A549 (cell line): ENCODE measurements around the gene EFCAB5. TPM values are rescaled to one million over a fixed set of nuclear protein-coding genes. Genes with fewer than 3 reads are reported as not detected.

Source experiments
- ATAC-seq, 2 experiments: fragments of 200-7000 bp in 1 of 2; fragments of >200 bp in 1 of 2; cut with Nextera tagmentation in 1 of 2; cut with Tn5 transposase in 1 of 2; 3 replicates each; pipeline versions ENCODE4 v1.8.0 to v1.9.1; 2018 to 2020; ENCODE audit warnings: mild to moderate bottlenecking in 1 of 2, moderate library complexity in 1 of 2
- CTCF ChIA-PET: fragments of 300-600 bp; sonication (Branson Sonifier 250); formaldehyde crosslinking; extraction: SDS; loops from one replicate; lab custom pipeline; 2021; ENCODE audit warnings: antibody characterized with exemption, inconsistent platforms; lab: Yijun Ruan, JAX
- POLR2A ChIA-PET: fragments of 350-600 bp; formaldehyde crosslinking; extraction: SDS; loops from one replicate; lab custom pipeline; 2021; ENCODE audit warnings: antibody characterized with exemption, inconsistent platforms; lab: Yijun Ruan, JAX
- DNase-seq, 2 experiments: peaks; one replicate each; pipeline versions ENCODE4 v3.0.0 to v3.0.0-alpha.2; 2011 to 2016; ENCODE audit warnings: low read depth in 1 of 2, low spot score in 1 of 2
- FAIRE-seq: peaks from 2 replicates; lab custom pipeline; 2011; peaks lifted over from hg19 to GRCh38; lab: Jason Lieb, UNC
- H3K27ac ChIP-seq, 2 experiments: fragments of >200 bp; sonication (Bioruptor Twin); formaldehyde crosslinking; 3 replicates each; pipeline ENCODE4 v1.5.1; 2016 to 2017
- H3K4me1 ChIP-seq: fragments of >200 bp; sonication (Bioruptor Twin); formaldehyde crosslinking; 3 replicates; pipeline ENCODE4 v1.6.1; 2016
- H3K4me2 ChIP-seq: fragments of >200 bp; sonication (Bioruptor Twin); formaldehyde crosslinking; 3 replicates; pipeline ENCODE4 v1.6.1; 2016
- H3K4me3 ChIP-seq: fragments of >200 bp; sonication (Bioruptor Twin); formaldehyde crosslinking; 3 replicates; pipeline ENCODE4 v1.5.1; 2016
- H3K9me3 ChIP-seq: fragments of >200 bp; sonication (Bioruptor Twin); formaldehyde crosslinking; 3 replicates; pipeline ENCODE4 v1.6.1; 2016
- CBX2 ChIP-seq: fragments of 200-600 bp; sonication (generic); IDR thresholded peaks from 2 replicates; pipeline ENCODE4 v1.6.1; 2016; ENCODE audit warnings: low read depth, mild to moderate bottlenecking, borderline replicate concordance
- CHD4 ChIP-seq: fragments of 200-600 bp; sonication (generic); IDR thresholded peaks from 2 replicates; pipeline ENCODE4 v1.6.1; 2016; ENCODE audit warnings: antibody characterized with exemption, mild to moderate bottlenecking, borderline replicate concordance
- EHMT2 ChIP-seq: fragments of 200-600 bp; sonication (generic); IDR thresholded peaks from 2 replicates; pipeline ENCODE4 v1.6.1; 2016; ENCODE audit warnings: antibody characterized with exemption, low read depth, mild to moderate bottlenecking, moderate library complexity
- EP300 ChIP-seq, 2 experiments: fragments of >200 bp; sonication (Bioruptor Twin); formaldehyde crosslinking; IDR thresholded peaks; 2 replicates in 1 of 2; 3 replicates in 1 of 2; pipeline ENCODE4 v1.6.1; 2016 to 2017
- FOSB ChIP-seq: fragments of 250-450 bp; sonication (Bioruptor Pico); IDR thresholded peaks from 2 replicates; pipeline ENCODE4 v1.5.0; 2020; ENCODE audit warnings: mild to moderate bottlenecking, moderate library complexity
- FOXS1 ChIP-seq: fragments of 250-450 bp; sonication (Bioruptor Pico); IDR thresholded peaks from 2 replicates; pipeline ENCODE4 v1.5.0; 2020; ENCODE audit warnings: mild to moderate bottlenecking, moderate library complexity
- GATA3 ChIP-seq: IDR thresholded peaks from 2 replicates; pipeline ENCODE4 v1.6.1; 2012; ENCODE audit warnings: borderline replicate concordance
- HEYL ChIP-seq: fragments of 250-450 bp; sonication (Bioruptor Pico); IDR thresholded peaks from 2 replicates; pipeline ENCODE4 v1.8.0; 2021; ENCODE audit warnings: mild to moderate bottlenecking, moderate library complexity
- JUNB ChIP-seq: fragments of >200 bp; sonication (Bioruptor Twin); formaldehyde crosslinking; IDR thresholded peaks from 2 replicates; pipeline ENCODE4 v1.6.1; 2016
- KDM1A ChIP-seq: fragments of 200-600 bp; sonication (generic); IDR thresholded peaks from 2 replicates; pipeline ENCODE4 v1.6.1; 2016; ENCODE audit warnings: low read depth, mild to moderate bottlenecking
- NFE2L2 ChIP-seq: fragments of 150-350 bp; conservative IDR thresholded peaks from 2 replicates; pipeline ENCODE4 v1.6.1; 2014; ENCODE audit warnings: low read length
- RAD21 ChIP-seq, 2 experiments: fragments of >200 bp in 1 of 2; sonication (Bioruptor Twin) in 1 of 2; formaldehyde crosslinking in 1 of 2; IDR thresholded peaks in 1 of 2; conservative IDR thresholded peaks in 1 of 2; 2 replicates in 1 of 2; 3 replicates in 1 of 2; pipeline ENCODE4 v1.6.1; 2012 to 2018; ENCODE audit warnings: inconsistent platforms in 1 of 2
- SMC3 ChIP-seq: fragments of >200 bp; sonication (Bioruptor Twin); formaldehyde crosslinking; IDR thresholded peaks from 3 replicates; pipeline ENCODE4 v1.6.1; 2018; ENCODE audit warnings: inconsistent platforms
- SREBF2 ChIP-seq: fragments of 450-650 bp; IDR thresholded peaks from 2 replicates; pipeline ENCODE4 v1.6.1; 2014; ENCODE audit warnings: mild to moderate bottlenecking, moderate library complexity
- TP53 ChIP-seq: fragments of 250-450 bp; sonication (Bioruptor Pico); IDR thresholded peaks from 2 replicates; pipeline ENCODE4 v1.5.0; 2021; ENCODE audit warnings: mild to moderate bottlenecking, moderate library complexity
- ZFP36 ChIP-seq: fragments of 450-650 bp; IDR thresholded peaks from 2 replicates; pipeline ENCODE4 v1.6.1; 2014; ENCODE audit warnings: borderline replicate concordance; ENCODE audit not compliant: partially characterized antibody
- ZSCAN20 ChIP-seq: fragments of 250-450 bp; sonication (Bioruptor Pico); IDR thresholded peaks from 2 replicates; pipeline ENCODE4 v1.8.0; 2022; ENCODE audit warnings: mild to moderate bottlenecking, moderate library complexity
- WGBS: methylation state at CpG from one replicate; pipeline ENCODE4 v1.1.6; 2017; ENCODE audit errors: missing lambda C conversion rate; 5-methylcytosine and 5-hydroxymethylcytosine counted together
- polyA plus RNA-seq, 4 experiments: library from polyadenylated mRNA; depleted of rRNA in 3 of 4; stranded (reverse); fragments of >200 nt; fragmentation: RNase III in 1 of 4; extraction: RNeasy Plus Mini Kit Qiagen cat#74134 plus additional on column Dnase treatment in 1 of 4; gene quantifications; 2 replicates in 3 of 4; 3 replicates in 1 of 4; pipeline ENCODE4 v1.2.3, GENCODE V29; 2011 to 2017
- TF ChIP-seq, protein P1 (sequence below): fragments of 250-450 bp; sonication (Bioruptor Pico); IDR thresholded peaks from 2 replicates; pipeline ENCODE4 v1.5.0; 2020; ENCODE audit warnings: low read depth, mild to moderate bottlenecking, moderate library complexity
- TF ChIP-seq, protein P2 (sequence below): IDR thresholded peaks from 2 replicates; pipeline ENCODE4 v1.6.1; 2012
- TF ChIP-seq, protein P3 (sequence below): IDR thresholded peaks from 2 replicates; pipeline ENCODE4 v1.6.1; 2012
- TF ChIP-seq, protein P4 (sequence below): fragments of 150-350 bp; IDR thresholded peaks from 2 replicates; pipeline ENCODE4 v1.6.1; 2014; ENCODE audit warnings: low read depth, mild to moderate bottlenecking, low read length

EFCAB5 gene
- polyA plus RNA-seq, 2 of the 4 experiments (the other 2 are of a cell fraction) = 0.65 to 2.6 TPM

DNA sequence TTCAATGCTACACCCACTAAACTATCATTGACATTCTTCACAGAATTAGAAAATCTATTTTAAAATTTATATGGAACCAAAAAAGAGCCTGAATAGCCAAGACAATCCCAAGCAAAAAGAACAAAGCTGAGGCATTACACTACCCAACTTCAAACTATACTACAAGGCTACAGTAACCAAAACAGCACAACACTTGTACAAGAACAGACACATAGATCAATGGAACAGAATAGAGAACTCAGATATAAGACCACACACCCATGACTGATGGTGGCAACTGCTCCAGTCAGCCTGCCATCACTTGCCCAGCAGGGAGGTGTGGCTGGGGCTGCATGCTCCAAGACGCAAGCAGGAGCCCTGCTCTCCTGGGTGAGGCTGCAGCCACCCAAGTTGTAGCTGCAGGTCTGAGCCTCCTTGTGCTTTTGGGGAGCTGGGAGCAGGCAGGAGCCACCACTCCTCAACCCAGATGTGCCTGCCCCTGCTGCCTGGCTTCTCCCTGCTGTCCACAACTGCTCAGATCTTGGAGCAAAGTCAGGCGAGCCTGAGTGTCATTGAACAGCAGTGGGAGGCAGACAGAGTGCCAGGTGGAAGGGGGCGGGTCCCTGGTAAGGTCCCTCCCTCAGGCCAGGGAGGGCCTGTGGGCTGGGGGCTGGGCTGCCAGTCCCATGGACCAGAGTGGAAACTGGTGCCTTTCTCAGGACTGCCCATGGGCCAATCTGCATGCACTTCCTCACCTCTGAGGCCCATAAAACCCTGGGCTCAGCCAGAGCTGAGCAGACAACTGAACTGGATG, 36.2 kb upstream of the EFCAB5 start:
- no peak for TF ChIP-seq NFE2L2
- TF ChIP-seq FOXS1 = no peak
- no peak for TF ChIP-seq SREBF2
- no peak for TF ChIP-seq JUNB
- no peak for TF ChIP-seq CHD4
- no peak for TF ChIP-seq HEYL (CRISPR knock-in tag)
- TF ChIP-seq EHMT2 = no peak
- TF ChIP-seq GATA3 = no peak
- TF ChIP-seq EP300 (IDR thresholded peaks at IDR 0.05) = no peak
- no peak for TF ChIP-seq ZFP36
- no peak for TF ChIP-seq FOSB (CRISPR knock-in tag)
- TF ChIP-seq SMC3 = no peak
- TF ChIP-seq, protein P1, sequence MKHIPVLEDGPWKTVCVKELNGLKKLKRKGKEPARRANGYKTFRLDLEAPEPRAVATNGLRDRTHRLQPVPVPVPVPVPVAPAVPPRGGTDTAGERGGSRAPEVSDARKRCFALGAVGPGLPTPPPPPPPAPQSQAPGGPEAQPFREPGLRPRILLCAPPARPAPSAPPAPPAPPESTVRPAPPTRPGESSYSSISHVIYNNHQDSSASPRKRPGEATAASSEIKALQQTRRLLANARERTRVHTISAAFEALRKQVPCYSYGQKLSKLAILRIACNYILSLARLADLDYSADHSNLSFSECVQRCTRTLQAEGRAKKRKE (CRISPR knock-in tag) = no peak
- no peak for TF ChIP-seq KDM1A
- TF ChIP-seq, protein P2, sequence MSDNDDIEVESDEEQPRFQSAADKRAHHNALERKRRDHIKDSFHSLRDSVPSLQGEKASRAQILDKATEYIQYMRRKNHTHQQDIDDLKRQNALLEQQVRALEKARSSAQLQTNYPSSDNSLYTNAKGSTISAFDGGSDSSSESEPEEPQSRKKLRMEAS = no peak
- no peak for TF ChIP-seq TP53 (CRISPR knock-in tag)
- no peak for TF ChIP-seq RAD21 (conservative IDR thresholded peaks at IDR 0.05 in 1 of 2, IDR thresholded peaks at IDR 0.05 in 1 of 2)
- TF ChIP-seq, all 56 proteins: peak for 0
- no peak overlapping the region for H3K4me2 ChIP-seq
- no peak for DNase-seq
- no peak for FAIRE-seq
- ChIA-PET CTCF (interaction anchor here (0.7 to 3.4 kb wide), 4 partner anchors 11 to 98 kb away, joined by 3 to 21 read pairs (median 3); partner anchors contain the start of gene SSH2), POLR2A (no interaction called here)
- 68% methylated on average over 2 of the region's 3 CpGs for whole genome bisulfite sequencing
- no peak overlapping the region for H3K4me3 ChIP-seq
- no peak for ATAC-seq
- peaks cover 3% of the 10 kb centered on the region; the same call in 2 of the 3 replicates for H3K9me3 ChIP-seq
- H3K27ac ChIP-seq = no peak overlapping the region
- no peaks in the 10 kb centered on the region for H3K4me1 ChIP-seq

DNA sequence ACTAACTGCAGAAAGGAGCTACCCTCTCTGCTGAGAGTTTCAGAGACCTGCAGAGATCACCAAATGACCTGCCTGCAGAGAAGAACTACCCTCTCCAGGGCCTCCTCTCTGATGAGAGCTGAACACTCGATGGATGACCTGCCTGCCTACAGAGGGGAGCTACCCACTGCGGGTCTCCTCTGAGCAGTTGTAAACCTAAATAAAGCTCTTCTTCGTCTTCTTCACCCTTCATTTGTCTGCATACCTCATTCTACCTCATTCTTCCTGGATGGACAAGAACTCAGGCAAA, 35.6 kb upstream of the EFCAB5 start:
- Histone ChIP-seq H3K4me2 (no peak overlapping the region), H3K4me3 (no peak overlapping the region), H3K27ac (no peak overlapping the region), H3K9me3 (peaks cover 3% of the 10 kb centered on the region; the same call in 2 of the 3 replicates), H3K4me1 (no peaks in the 10 kb centered on the region)
- DNase-seq (no peak), FAIRE-seq (no peak), ATAC-seq (no peak)
- POLR2A ChIA-PET = no interaction called here
- WGBS = 95% methylated on average over 3 of the region's 3 CpGs
- no peak for TF ChIP-seq ZSCAN20 (CRISPR knock-in tag)
- TF ChIP-seq JUNB = no peak
- TF ChIP-seq, protein P3, sequence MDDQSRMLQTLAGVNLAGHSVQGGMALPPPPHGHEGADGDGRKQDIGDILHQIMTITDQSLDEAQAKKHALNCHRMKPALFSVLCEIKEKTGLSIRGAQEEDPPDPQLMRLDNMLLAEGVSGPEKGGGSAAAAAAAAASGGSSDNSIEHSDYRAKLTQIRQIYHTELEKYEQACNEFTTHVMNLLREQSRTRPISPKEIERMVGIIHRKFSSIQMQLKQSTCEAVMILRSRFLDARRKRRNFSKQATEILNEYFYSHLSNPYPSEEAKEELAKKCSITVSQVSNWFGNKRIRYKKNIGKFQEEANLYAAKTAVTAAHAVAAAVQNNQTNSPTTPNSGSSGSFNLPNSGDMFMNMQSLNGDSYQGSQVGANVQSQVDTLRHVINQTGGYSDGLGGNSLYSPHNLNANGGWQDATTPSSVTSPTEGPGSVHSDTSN = no peak
- no peak for TF ChIP-seq CBX2
- TF ChIP-seq, protein P4, sequence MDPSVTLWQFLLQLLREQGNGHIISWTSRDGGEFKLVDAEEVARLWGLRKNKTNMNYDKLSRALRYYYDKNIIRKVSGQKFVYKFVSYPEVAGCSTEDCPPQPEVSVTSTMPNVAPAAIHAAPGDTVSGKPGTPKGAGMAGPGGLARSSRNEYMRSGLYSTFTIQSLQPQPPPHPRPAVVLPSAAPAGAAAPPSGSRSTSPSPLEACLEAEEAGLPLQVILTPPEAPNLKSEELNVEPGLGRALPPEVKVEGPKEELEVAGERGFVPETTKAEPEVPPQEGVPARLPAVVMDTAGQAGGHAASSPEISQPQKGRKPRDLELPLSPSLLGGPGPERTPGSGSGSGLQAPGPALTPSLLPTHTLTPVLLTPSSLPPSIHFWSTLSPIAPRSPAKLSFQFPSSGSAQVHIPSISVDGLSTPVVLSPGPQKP = no peak
- CTCF ChIA-PET = interaction anchor here (0.7 to 3.4 kb wide), 4 partner anchors 12 to 98 kb away, joined by 3 to 21 read pairs (median 3); partner anchors contain the start of gene SSH2
